HEK293 (cell line): ENCODE measurements around the gene THY1.

Experiments
- CTCF ChIA-PET: fragments of 350-600 bp; formaldehyde crosslinking; extraction: SDS; loops from one replicate; lab custom pipeline; 2021; ENCODE audit warnings: antibody characterized with exemption; lab: Yijun Ruan, JAX
- POLR2A ChIA-PET: fragments of 300-600 bp; formaldehyde crosslinking; extraction: SDS; loops from one replicate; lab custom pipeline; 2020; ENCODE audit warnings: antibody characterized with exemption, inconsistent platforms; lab: Yijun Ruan, JAX
- H3K27ac ChIP-seq: fragments of 200-500 bp; sonication (Bioruptor generic); 2 replicates; pipeline ENCODE4 v1.5.1; 2014; ENCODE audit warnings: low read depth, low read length, control low read depth, inconsistent platforms; ENCODE audit errors: extremely low read depth
- H3K36me3 ChIP-seq, 2 experiments: fragments of 200-500 bp in 1 of 2; sonication (Bioruptor generic) in 1 of 2; 1 replicate in 1 of 2; 2 replicates in 1 of 2; pipeline ENCODE4 v1.5.1; 2014 to 2017; ENCODE audit warnings: inconsistent platforms in 2 of 2, low read length in 2 of 2; ENCODE audit not compliant: control insufficient read depth in 2 of 2, insufficient read depth in 1 of 2
- H3K4me1 ChIP-seq: fragments of 200-500 bp; sonication (Bioruptor generic); 2 replicates; pipeline ENCODE4 v1.5.1; 2014; ENCODE audit warnings: mild to moderate bottlenecking, low read length, inconsistent platforms; ENCODE audit not compliant: control insufficient read depth, insufficient read depth
- H3K4me3 ChIP-seq: 2 replicates; pipeline ENCODE4 v1.5.1; 2011; ENCODE audit warnings: low read depth, mild to moderate bottlenecking, control low read depth, low read length, moderate library complexity
- H3K9me3 ChIP-seq: fragments of 200-500 bp; sonication (Bioruptor generic); 2 replicates; pipeline ENCODE4 v1.5.1; 2014; ENCODE audit warnings: low read depth, low read length, inconsistent platforms; ENCODE audit not compliant: control insufficient read depth, insufficient read depth
- GLIS1 ChIP-seq: fragments of 450-650 bp; formaldehyde crosslinking; IDR thresholded peaks from 2 replicates; pipeline ENCODE4 v1.5.1; 2016; ENCODE audit warnings: missing biosample characterization, missing genetic modification characterization
- HOXD13 ChIP-seq: sonication (generic); formaldehyde crosslinking; IDR thresholded peaks from 2 replicates; pipeline ENCODE4 v1.8.0; 2022; ENCODE audit warnings: missing genetic modification reagents, borderline replicate concordance
- IKZF3 ChIP-seq: fragments of 450-650 bp; IDR thresholded peaks from 2 replicates; pipeline ENCODE4 v1.5.0; 2018; ENCODE audit warnings: missing biosample characterization, mild to moderate bottlenecking, missing genetic modification characterization, moderate library complexity
- PRDM1 ChIP-seq: fragments of 450-650 bp; formaldehyde crosslinking; IDR thresholded peaks from 2 replicates; pipeline ENCODE4; 2016; ENCODE audit warnings: missing biosample characterization, missing genetic modification characterization
- RBAK ChIP-seq: fragments of 450-650 bp; formaldehyde crosslinking; IDR thresholded peaks from 2 replicates; pipeline ENCODE4 v1.5.1; 2016; ENCODE audit warnings: missing biosample characterization, missing genetic modification characterization
- SP2 ChIP-seq: fragments of 450-650 bp; formaldehyde crosslinking; IDR thresholded peaks from 2 replicates; pipeline ENCODE4 v1.5.1; 2016; ENCODE audit warnings: missing biosample characterization, missing genetic modification characterization
- YY1 ChIP-seq: fragments of 450-650 bp; formaldehyde crosslinking; IDR thresholded peaks from 2 replicates; pipeline ENCODE4 v1.5.1; 2018; ENCODE audit warnings: missing biosample characterization, missing genetic modification characterization
- ZBTB1 ChIP-seq: fragments of 450-650 bp; formaldehyde crosslinking; IDR thresholded peaks from 2 replicates; pipeline ENCODE4 v1.5.1; 2016; ENCODE audit warnings: missing biosample characterization, missing genetic modification characterization
- ZBTB48 ChIP-seq: fragments of 450-650 bp; formaldehyde crosslinking; IDR thresholded peaks from 2 replicates; pipeline ENCODE4 v1.5.1; 2016; ENCODE audit warnings: missing biosample characterization, missing genetic modification characterization
- ZNF169 ChIP-seq: fragments of 450-650 bp; formaldehyde crosslinking; IDR thresholded peaks from 2 replicates; pipeline ENCODE4 v1.5.1; 2016; ENCODE audit warnings: missing biosample characterization, missing genetic modification characterization
- ZNF19 ChIP-seq: fragments of 450-650 bp; formaldehyde crosslinking; IDR thresholded peaks from 2 replicates; pipeline ENCODE4; 2016; ENCODE audit warnings: missing biosample characterization, missing genetic modification characterization, low read depth
- ZNF211 ChIP-seq: fragments of 450-650 bp; formaldehyde crosslinking; IDR thresholded peaks from 2 replicates; pipeline ENCODE4 v1.5.1; 2016; ENCODE audit warnings: low read depth, missing biosample characterization, missing genetic modification characterization
- ZNF248 ChIP-seq: fragments of 450-650 bp; formaldehyde crosslinking; IDR thresholded peaks from 2 replicates; pipeline ENCODE4 v1.5.1; 2017; ENCODE audit warnings: missing biosample characterization, missing genetic modification characterization
- ZNF341 ChIP-seq: fragments of 450-650 bp; formaldehyde crosslinking; IDR thresholded peaks from 2 replicates; pipeline ENCODE4; 2016; ENCODE audit warnings: low read depth, missing biosample characterization, missing genetic modification characterization
- ZNF394 ChIP-seq: fragments of 450-650 bp; formaldehyde crosslinking; IDR thresholded peaks from 2 replicates; pipeline ENCODE4 v1.5.1; 2016; ENCODE audit warnings: missing biosample characterization, missing genetic modification characterization, mild to moderate bottlenecking, moderate library complexity, borderline replicate concordance
- ZNF561 ChIP-seq: fragments of 450-650 bp; IDR thresholded peaks from 2 replicates; pipeline ENCODE4 v1.5.1; 2018; ENCODE audit warnings: missing biosample characterization, missing genetic modification characterization, borderline replicate concordance
- ZNF701 ChIP-seq: fragments of 450-650 bp; formaldehyde crosslinking; IDR thresholded peaks from 2 replicates; pipeline ENCODE4 v1.5.1; 2016; ENCODE audit warnings: missing biosample characterization, missing genetic modification characterization
- TF ChIP-seq, protein P1 (sequence below): fragments of 450-650 bp; formaldehyde crosslinking; IDR thresholded peaks from 2 replicates; pipeline ENCODE4 v1.5.1; 2017; ENCODE audit warnings: missing biosample characterization, missing genetic modification characterization
- TF ChIP-seq, protein P2 (sequence below): fragments of 450-650 bp; formaldehyde crosslinking; IDR thresholded peaks from 2 replicates; pipeline ENCODE4 v1.5.1; 2016; ENCODE audit warnings: missing biosample characterization, missing genetic modification characterization
- TF ChIP-seq, protein P3 (sequence below): fragments of 450-650 bp; formaldehyde crosslinking; IDR thresholded peaks from 2 replicates; pipeline ENCODE4 v1.5.0; 2017; ENCODE audit warnings: missing biosample characterization, missing genetic modification characterization, borderline replicate concordance
- TF ChIP-seq, protein P4 (sequence below): fragments of 450-650 bp; formaldehyde crosslinking; IDR thresholded peaks from 2 replicates; pipeline ENCODE4 v1.5.1; 2017; ENCODE audit warnings: missing biosample characterization, missing genetic modification characterization
- TF ChIP-seq, protein P5 (sequence below): sonication (generic); formaldehyde crosslinking; IDR thresholded peaks from 2 replicates; pipeline ENCODE4 v1.8.1; 2022; ENCODE audit warnings: mild to moderate bottlenecking, moderate library complexity, missing genetic modification reagents
- TF ChIP-seq, protein P6 (sequence below): fragments of 450-650 bp; formaldehyde crosslinking; IDR thresholded peaks from 2 replicates; pipeline ENCODE4 v1.5.1; 2016; ENCODE audit warnings: missing biosample characterization, missing genetic modification characterization, low read depth

Gene THY1

DNA sequence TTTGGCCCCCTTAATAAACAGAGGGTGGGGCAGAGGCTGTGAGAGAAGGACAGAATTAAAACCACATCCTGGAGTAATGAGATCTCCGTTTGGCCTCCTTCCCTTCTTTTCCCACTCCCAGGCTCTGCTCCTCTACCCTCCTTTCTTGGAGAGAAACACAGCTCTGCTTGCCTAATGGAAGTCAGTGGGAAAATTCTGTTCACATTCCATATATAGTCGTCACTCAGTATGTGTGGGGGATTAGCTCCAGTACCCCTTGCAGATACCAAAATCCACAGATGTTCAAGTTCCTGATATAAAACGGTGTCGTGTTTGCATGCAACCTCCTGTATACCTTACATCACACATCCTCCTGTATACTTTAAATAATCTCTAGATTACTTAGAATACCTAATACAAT, 37.6 kb upstream of the THY1 start (continued):
- TF ChIP-seq, protein P1, sequence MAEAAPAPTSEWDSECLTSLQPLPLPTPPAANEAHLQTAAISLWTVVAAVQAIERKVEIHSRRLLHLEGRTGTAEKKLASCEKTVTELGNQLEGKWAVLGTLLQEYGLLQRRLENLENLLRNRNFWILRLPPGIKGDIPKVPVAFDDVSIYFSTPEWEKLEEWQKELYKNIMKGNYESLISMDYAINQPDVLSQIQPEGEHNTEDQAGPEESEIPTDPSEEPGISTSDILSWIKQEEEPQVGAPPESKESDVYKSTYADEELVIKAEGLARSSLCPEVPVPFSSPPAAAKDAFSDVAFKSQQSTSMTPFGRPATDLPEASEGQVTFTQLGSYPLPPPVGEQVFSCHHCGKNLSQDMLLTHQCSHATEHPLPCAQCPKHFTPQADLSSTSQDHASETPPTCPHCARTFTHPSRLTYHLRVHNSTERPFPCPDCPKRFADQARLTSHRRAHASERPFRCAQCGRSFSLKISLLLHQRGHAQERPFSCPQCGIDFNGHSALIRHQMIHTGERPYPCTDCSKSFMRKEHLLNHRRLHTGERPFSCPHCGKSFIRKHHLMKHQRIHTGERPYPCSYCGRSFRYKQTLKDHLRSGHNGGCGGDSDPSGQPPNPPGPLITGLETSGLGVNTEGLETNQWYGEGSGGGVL (tag by site-specific recombination) = no peak
- no peak for TF ChIP-seq ZNF701 (tag by site-specific recombination)
- no peak for TF ChIP-seq IKZF3 (tag by site-specific recombination)
- TF ChIP-seq ZNF211 (tag by site-specific recombination) = no peak
- TF ChIP-seq, protein P2, sequence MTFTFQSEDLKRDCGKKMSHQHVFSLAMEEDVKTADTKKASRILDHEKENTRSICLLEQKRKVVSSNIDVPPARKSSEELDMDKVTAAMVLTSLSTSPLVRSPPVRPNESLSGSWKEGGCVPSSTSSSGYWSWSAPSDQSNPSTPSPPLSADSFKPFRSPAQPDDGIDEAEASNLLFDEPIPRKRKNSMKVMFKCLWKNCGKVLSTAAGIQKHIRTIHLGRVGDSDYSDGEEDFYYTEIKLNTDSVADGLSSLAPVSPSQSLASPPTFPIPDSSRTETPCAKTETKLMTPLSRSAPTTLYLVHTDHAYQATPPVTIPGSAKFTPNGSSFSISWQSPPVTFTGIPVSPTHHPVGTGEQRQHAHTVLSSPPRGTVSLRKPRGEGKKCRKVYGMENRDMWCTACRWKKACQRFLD (tag by site-specific recombination) = no peak
- TF ChIP-seq, protein P3, sequence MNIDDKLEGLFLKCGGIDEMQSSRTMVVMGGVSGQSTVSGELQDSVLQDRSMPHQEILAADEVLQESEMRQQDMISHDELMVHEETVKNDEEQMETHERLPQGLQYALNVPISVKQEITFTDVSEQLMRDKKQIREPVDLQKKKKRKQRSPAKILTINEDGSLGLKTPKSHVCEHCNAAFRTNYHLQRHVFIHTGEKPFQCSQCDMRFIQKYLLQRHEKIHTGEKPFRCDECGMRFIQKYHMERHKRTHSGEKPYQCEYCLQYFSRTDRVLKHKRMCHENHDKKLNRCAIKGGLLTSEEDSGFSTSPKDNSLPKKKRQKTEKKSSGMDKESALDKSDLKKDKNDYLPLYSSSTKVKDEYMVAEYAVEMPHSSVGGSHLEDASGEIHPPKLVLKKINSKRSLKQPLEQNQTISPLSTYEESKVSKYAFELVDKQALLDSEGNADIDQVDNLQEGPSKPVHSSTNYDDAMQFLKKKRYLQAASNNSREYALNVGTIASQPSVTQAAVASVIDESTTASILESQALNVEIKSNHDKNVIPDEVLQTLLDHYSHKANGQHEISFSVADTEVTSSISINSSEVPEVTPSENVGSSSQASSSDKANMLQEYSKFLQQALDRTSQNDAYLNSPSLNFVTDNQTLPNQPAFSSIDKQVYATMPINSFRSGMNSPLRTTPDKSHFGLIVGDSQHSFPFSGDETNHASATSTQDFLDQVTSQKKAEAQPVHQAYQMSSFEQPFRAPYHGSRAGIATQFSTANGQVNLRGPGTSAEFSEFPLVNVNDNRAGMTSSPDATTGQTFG = no peak
- TF ChIP-seq, all 188 proteins: peak for 0

DNA sequence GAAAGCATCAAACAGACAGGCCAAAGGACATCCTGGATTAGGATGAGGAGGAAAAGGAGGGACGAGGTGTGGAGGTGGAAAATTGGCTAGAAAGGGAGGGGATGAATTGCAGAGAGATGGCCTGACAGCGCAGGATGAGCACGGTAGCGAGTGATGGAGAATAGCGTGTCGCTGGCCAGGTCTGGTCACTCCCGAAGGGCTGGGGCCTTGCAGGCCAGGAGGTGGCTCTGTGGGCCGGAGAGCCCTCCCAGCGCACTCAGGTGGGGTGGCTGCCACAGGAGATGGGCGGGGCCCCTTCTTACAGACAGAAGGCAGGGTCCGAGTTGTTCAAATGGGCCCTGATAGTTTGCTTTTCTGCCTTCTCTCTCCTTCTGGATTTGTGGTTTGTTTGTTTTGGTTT, 37.1 kb upstream of the THY1 start:
- Histone ChIP-seq H3K4me1 (no peaks in the 10 kb centered on the region), H3K27ac (no peak overlapping the region)
- no peak for TF ChIP-seq ZNF394
- no peak for TF ChIP-seq ZNF341 (tag by site-specific recombination)
- TF ChIP-seq ZNF561 (tag by site-specific recombination) = no peak
- TF ChIP-seq, all 188 proteins: peak for 0
- H3K36me3 ChIP-seq = no peaks in the 10 kb centered on the region
- H3K9me3 ChIP-seq = no peaks in the 10 kb centered on the region
- CTCF ChIA-PET = interaction anchor here (1.8 kb wide), 1 partner anchor 15 kb away, joined by 8 read pairs; no protein-coding TSS in a partner anchor
- POLR2A ChIA-PET = no interaction called here
- H3K4me3 ChIP-seq = no peak overlapping the region

DNA sequence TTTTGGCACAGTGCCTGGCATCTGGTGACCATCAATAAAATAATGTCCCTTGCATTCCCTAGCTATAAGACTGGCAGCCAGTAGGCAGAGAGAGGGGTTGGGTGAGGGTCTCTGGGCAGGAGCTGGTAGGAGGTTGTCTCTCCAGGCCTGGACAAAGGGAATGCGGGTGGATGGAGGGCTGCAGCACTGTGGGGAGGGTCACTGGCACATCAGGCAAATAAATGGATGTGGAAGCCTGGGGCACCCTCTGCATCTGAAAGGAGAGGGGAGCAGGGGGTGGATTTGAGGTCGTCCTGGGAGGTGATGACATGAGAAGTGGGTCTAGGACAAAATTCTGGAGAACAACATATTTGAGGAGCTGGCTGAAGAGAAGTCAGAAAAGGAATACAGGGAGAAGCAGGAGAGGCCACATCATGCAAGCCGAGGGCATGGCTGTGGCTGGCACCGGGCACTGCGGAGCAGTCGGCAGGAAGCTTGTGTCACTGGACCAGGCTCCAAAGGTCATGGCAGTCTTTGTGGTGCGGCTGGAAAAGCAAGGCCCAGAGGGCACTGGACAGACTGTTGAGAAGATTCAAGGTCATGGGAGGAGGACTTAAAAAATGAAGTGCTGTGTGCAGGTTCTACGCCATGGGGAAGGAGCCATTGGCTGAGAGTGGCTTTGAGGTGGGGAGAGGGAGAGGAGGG, 36.5 kb upstream of the THY1 start:
- Histone ChIP-seq H3K36me3 (no peaks in the 10 kb centered on the region), H3K27ac (no peak overlapping the region), H3K4me3 (no peak overlapping the region), H3K9me3 (no peaks in the 10 kb centered on the region), H3K4me1 (no peaks in the 10 kb centered on the region)
- POLR2A ChIA-PET = no interaction called here
- CTCF ChIA-PET = interaction anchor here (1.0 kb wide), 1 partner anchor 15 kb away, joined by 5 read pairs; no protein-coding TSS in a partner anchor
- TF ChIP-seq ZNF19 (tag by site-specific recombination) (no peak), YY1 (tag by site-specific recombination) (no peak), ZNF169 (no peak), ZBTB48 (tag by site-specific recombination) (no peak), SP2 (tag by site-specific recombination) (no peak), ZBTB1 (no peak), HOXD13 (CRISPR knock-in tag) (no peak), GLIS1 (tag by site-specific recombination) (no peak), PRDM1 (tag by site-specific recombination) (no peak), ZNF248 (tag by site-specific recombination) (no peak), RBAK (tag by site-specific recombination) (no peak)
- TF ChIP-seq, protein P4, sequence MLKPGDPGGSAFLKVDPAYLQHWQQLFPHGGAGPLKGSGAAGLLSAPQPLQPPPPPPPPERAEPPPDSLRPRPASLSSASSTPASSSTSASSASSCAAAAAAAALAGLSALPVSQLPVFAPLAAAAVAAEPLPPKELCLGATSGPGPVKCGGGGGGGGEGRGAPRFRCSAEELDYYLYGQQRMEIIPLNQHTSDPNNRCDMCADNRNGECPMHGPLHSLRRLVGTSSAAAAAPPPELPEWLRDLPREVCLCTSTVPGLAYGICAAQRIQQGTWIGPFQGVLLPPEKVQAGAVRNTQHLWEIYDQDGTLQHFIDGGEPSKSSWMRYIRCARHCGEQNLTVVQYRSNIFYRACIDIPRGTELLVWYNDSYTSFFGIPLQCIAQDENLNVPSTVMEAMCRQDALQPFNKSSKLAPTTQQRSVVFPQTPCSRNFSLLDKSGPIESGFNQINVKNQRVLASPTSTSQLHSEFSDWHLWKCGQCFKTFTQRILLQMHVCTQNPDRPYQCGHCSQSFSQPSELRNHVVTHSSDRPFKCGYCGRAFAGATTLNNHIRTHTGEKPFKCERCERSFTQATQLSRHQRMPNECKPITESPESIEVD (tag by site-specific recombination) = no peak
- TF ChIP-seq, protein P5, sequence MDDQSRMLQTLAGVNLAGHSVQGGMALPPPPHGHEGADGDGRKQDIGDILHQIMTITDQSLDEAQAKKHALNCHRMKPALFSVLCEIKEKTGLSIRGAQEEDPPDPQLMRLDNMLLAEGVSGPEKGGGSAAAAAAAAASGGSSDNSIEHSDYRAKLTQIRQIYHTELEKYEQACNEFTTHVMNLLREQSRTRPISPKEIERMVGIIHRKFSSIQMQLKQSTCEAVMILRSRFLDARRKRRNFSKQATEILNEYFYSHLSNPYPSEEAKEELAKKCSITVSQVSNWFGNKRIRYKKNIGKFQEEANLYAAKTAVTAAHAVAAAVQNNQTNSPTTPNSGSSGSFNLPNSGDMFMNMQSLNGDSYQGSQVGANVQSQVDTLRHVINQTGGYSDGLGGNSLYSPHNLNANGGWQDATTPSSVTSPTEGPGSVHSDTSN (CRISPR knock-in tag) = no peak
- TF ChIP-seq, protein P6, sequence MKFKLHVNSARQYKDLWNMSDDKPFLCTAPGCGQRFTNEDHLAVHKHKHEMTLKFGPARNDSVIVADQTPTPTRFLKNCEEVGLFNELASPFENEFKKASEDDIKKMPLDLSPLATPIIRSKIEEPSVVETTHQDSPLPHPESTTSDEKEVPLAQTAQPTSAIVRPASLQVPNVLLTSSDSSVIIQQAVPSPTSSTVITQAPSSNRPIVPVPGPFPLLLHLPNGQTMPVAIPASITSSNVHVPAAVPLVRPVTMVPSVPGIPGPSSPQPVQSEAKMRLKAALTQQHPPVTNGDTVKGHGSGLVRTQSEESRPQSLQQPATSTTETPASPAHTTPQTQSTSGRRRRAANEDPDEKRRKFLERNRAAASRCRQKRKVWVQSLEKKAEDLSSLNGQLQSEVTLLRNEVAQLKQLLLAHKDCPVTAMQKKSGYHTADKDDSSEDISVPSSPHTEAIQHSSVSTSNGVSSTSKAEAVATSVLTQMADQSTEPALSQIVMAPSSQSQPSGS (tag by site-specific recombination) = no peak
